Kidney (tissue), 14 donors: ENCODE data around the gene RPL28. TPM values are rescaled to one million over a fixed set of nuclear protein-coding genes. Genes with fewer than 3 reads are reported as not detected.

Experiments
- DNase-seq, 5 donors: peaks; one replicate each; pipeline ENCODE4 v3.0.0-alpha.2; 2013 to 2020
- FAIRE-seq: peaks from 2 replicates; lab custom pipeline; 2012; peaks lifted over from hg19 to GRCh38; lab: Jason Lieb, UNC
- H3K27ac ChIP-seq, 2 donors: one replicate each; pipeline ENCODE4 v1.7.0; 2013; ENCODE audit warnings: low read depth in 2 of 2, low read length in 2 of 2, inconsistent platforms in 1 of 2
- H3K27me3 ChIP-seq: one replicate; pipeline ENCODE4 v1.7.1; 2013; ENCODE audit warnings: low read length, inconsistent platforms; ENCODE audit not compliant: control insufficient read depth, insufficient read depth
- H3K36me3 ChIP-seq, 3 donors: one replicate each; pipeline versions ENCODE4 v1.7.0 to v1.7.1; 2013; ENCODE audit warnings: low read length in 3 of 3, control low read depth in 1 of 3, inconsistent platforms in 1 of 3; ENCODE audit not compliant: insufficient read depth in 3 of 3, control insufficient read depth in 2 of 3
- H3K4me1 ChIP-seq, 3 donors: one replicate each; pipeline versions ENCODE4 v1.7.0 to v1.7.1; 2013; ENCODE audit warnings: low read length in 3 of 3, inconsistent platforms in 1 of 3, low read depth in 1 of 3; ENCODE audit not compliant: control insufficient read depth in 2 of 3, insufficient read depth in 2 of 3
- H3K4me3 ChIP-seq, 3 donors: one replicate each; pipeline versions ENCODE4 v1.7.0 to v1.8.1; 2013; ENCODE audit warnings: low read length in 3 of 3, control low read depth in 1 of 3, inconsistent platforms in 1 of 3
- H3K9ac ChIP-seq, 3 donors: one replicate each; pipeline versions ENCODE4 v1.7.0 to v1.7.1; 2013; ENCODE audit warnings: low read length in 3 of 3, control low read depth in 1 of 3, inconsistent platforms in 1 of 3
- H3K9me3 ChIP-seq, 3 donors: one replicate each; pipeline versions ENCODE4 v1.7.0 to v1.7.1; 2013; ENCODE audit warnings: low read length in 3 of 3, control low read depth in 1 of 3, inconsistent platforms in 1 of 3; ENCODE audit not compliant: control insufficient read depth in 2 of 3, insufficient read depth in 1 of 3
- intact Hi-C: fragments of 100-400 bp; cut with DNase I; formaldehyde crosslinking; loops from one replicate; pipeline ENCODE4 v1.11.1; 2022
- polyA plus RNA-seq: library from polyadenylated mRNA; stranded (reverse); fragments of 350-450 nt; fragmentation: Illumina TruSeq; extraction: RNeasy Lipid Tissue Mini Kit (QIAGEN cat#74804); gene quantifications from one replicate; pipeline ENCODE4 v1.2.3, GENCODE V29; 2014; ENCODE audit warnings: low read depth, low replicate concordance; ENCODE audit not compliant: insufficient read depth
- total RNA-seq: library from RNA; stranded (reverse); fragmentation: NEBNext Ultra II Directional; extraction: Animal tissue kit (Norgen Biotek cat#: 25700); gene quantifications from one replicate; pipeline ENCODE4 v1.2.1, GENCODE V29; 2021
- TF ChIP-seq, protein P1 (sequence below): IDR thresholded peaks from 3 replicates; pipeline ENCODE4 v1.5.1; 2012; ENCODE audit warnings: mild to moderate bottlenecking, moderate library complexity, borderline replicate concordance; ENCODE audit not compliant: insufficient read depth; ENCODE audit errors: extremely low read depth
- donor health status: control.
- donor health status: control.
- donor health status: control.
- donor health status: control.
- donor health status: control.
- donor health status: DM: yes; HTN: yes; CAD: no.
- donor health status: Normal renal cell carcinoma (clear cell type).

Gene RPL28
- total and polyA plus RNA-seq, 2 donors from 2014 or later: 1,259 to 1,453 TPM

GRCh38 chr19:55376241-55376933 lies 9.3 kb upstream of the RPL28 start, which contains the start of gene TMEM190:
TSS of gene TMEM190 (plus strand) at chr19:55376826. CDS start at chr19:55376854, 28 bp downstream.
- TF ChIP-seq, protein P1, sequence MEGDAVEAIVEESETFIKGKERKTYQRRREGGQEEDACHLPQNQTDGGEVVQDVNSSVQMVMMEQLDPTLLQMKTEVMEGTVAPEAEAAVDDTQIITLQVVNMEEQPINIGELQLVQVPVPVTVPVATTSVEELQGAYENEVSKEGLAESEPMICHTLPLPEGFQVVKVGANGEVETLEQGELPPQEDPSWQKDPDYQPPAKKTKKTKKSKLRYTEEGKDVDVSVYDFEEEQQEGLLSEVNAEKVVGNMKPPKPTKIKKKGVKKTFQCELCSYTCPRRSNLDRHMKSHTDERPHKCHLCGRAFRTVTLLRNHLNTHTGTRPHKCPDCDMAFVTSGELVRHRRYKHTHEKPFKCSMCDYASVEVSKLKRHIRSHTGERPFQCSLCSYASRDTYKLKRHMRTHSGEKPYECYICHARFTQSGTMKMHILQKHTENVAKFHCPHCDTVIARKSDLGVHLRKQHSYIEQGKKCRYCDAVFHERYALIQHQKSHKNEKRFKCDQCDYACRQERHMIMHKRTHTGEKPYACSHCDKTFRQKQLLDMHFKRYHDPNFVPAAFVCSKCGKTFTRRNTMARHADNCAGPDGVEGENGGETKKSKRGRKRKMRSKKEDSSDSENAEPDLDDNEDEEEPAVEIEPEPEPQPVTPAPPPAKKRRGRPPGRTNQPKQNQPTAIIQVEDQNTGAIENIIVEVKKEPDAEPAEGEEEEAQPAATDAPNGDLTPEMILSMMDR: no peak
- intact Hi-C loops: no loop called here
- no peak within 1 kb of the TSS for H3K9ac ChIP-seq
- FAIRE-seq (no peak), DNase-seq (peak; percentile 64 to 82 (median 70))
- no peaks in the 10 kb centered on the region for H3K36me3 ChIP-seq
- no peak within 1 kb of the TSS for H3K4me3 ChIP-seq
- no peaks in the 10 kb centered on the region for H3K4me1 ChIP-seq
- H3K27ac ChIP-seq: no peak within 1 kb of the TSS
- H3K9me3 ChIP-seq: no peaks in the 10 kb centered on the region
- H3K27me3 ChIP-seq: peaks cover 2% of the 10 kb centered on the region

GRCh38 chr19:55377356-55378131 lies 8.2 kb upstream of the RPL28 start:
- Histone ChIP-seq H3K9me3 (no peaks in the 10 kb centered on the region), H3K4me1 (no peaks in the 10 kb centered on the region), H3K4me3 (no peak overlapping the region), H3K27ac (no peak overlapping the region), H3K9ac (no peak overlapping the region), H3K36me3 (no peaks in the 10 kb centered on the region), H3K27me3 (no peaks in the 10 kb centered on the region)
- intact Hi-C loops: no loop called here
- DNase-seq: peak in 3 of 5 donors; percentile 55 to 83 (median 67)
- TF ChIP-seq, protein P1: no peak
- no peak for FAIRE-seq

GRCh38 chr19:55379174-55379573 lies 6.6 kb upstream of the RPL28 start:
- H3K4me1 ChIP-seq: peaks cover 0 to 2% (median 0%) of the 10 kb centered on the region in 3 donors
- H3K36me3 ChIP-seq: no peaks in the 10 kb centered on the region
- TF ChIP-seq, protein P1: no peak
- no peak overlapping the region for H3K27ac ChIP-seq
- FAIRE-seq: no peak
- no peaks in the 10 kb centered on the region for H3K27me3 ChIP-seq
- intact Hi-C loops: no loop called here
- H3K4me3 ChIP-seq: no peak overlapping the region
- no peak overlapping the region for H3K9ac ChIP-seq
- no peaks in the 10 kb centered on the region for H3K9me3 ChIP-seq
- peak in 1 of 5 donors; percentile 49 for DNase-seq
